ENCODE measurements around the gene INSC. TPM values are rescaled to one million over a fixed set of nuclear protein-coding genes. Genes with fewer than 3 reads are reported as not detected.
A peak's percentile ranks its signal among the peaks of the same experiment; 100 is the strongest.

INSC gene
- total RNA-seq, 2 donors from 2014 or later = 0.52 to 3.6 TPM

DNA sequence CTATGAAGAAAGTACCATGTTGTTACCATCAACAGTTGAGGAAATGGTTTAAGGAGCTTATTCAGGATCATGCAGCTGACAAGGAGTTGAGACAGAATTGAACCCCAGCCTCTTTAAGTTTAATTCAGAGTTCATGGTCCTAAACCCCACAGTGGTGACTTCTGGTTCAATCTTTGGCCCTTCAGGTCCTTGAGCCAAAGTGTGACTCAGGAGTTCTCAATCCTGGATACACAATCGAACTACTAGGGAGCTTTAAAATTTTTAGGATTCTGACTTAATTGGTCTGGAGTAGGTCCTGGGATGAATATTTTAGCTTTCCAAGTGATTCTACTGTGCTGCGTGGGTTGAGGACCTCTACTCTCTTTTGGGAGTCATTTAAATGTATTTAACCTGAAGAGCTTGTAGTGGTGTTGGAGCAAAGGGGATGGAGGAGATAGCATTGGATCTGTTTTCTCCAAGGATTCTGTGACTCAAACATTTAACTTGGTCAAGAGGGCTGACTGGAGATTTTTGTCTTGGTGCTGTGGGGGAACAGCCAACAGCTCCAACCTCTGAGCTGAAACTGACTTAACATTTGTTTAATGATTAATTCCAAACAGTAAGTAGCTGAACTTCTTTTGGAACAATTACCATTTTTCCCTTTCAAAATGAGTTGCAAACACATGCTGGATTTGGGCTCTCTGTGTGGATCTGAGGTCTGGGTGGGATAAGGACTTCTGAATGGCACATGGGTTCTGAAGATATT is 80.1 kb downstream of the INSC start:
- Histone ChIP-seq H3K4me3 (no peak overlapping the region), H3K9me3 (no peaks in the 10 kb centered on the region), H3K36me3 (replicated peaks in 1 of 2; ENCODE audit: insufficient read depth in 1 of 2, low read depth in 2 of 2) (no peaks in the 10 kb centered on the region), H3K4me1 (peaks cover 43% of the 10 kb centered on the region), H3K27me3 (no peaks in the 10 kb centered on the region), H3K27ac (peak overlapping the region; percentile 58 to 81 (median 68))
- intact Hi-C loops (cut with DNase I) = no loop called here
- no peak for DNase-seq
- peak; percentile 58 for ATAC-seq
- whole genome bisulfite sequencing, 2 donors = 40 to 45% methylated on average over 2 of the region's 2 CpGs
- TF ChIP-seq, protein P1, sequence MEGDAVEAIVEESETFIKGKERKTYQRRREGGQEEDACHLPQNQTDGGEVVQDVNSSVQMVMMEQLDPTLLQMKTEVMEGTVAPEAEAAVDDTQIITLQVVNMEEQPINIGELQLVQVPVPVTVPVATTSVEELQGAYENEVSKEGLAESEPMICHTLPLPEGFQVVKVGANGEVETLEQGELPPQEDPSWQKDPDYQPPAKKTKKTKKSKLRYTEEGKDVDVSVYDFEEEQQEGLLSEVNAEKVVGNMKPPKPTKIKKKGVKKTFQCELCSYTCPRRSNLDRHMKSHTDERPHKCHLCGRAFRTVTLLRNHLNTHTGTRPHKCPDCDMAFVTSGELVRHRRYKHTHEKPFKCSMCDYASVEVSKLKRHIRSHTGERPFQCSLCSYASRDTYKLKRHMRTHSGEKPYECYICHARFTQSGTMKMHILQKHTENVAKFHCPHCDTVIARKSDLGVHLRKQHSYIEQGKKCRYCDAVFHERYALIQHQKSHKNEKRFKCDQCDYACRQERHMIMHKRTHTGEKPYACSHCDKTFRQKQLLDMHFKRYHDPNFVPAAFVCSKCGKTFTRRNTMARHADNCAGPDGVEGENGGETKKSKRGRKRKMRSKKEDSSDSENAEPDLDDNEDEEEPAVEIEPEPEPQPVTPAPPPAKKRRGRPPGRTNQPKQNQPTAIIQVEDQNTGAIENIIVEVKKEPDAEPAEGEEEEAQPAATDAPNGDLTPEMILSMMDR (IDR thresholded peaks at IDR 0.05) = no peak
- no peak for TF ChIP-seq POLR2A (IDR thresholded peaks at IDR 0.05)

GRCh38 chr11:15195454-15196200 is 80.9 kb downstream of the INSC start:
- no peak for TF ChIP-seq POLR2A (IDR thresholded peaks at IDR 0.05)
- TF ChIP-seq, protein P1 (IDR thresholded peaks at IDR 0.05) = peak in 1 of 7 experiments; percentile 4
- intact Hi-C loops (cut with DNase I) = no loop called here
- H3K9me3 ChIP-seq = no peaks in the 10 kb centered on the region
- peaks cover 51% of the 10 kb centered on the region for H3K4me1 ChIP-seq
- DNase-seq (peak in 3 of 4 donors; percentile 57 to 75 (median 58)), ATAC-seq (peak; percentile 64)
- H3K36me3 ChIP-seq (replicated peaks in 1 of 2; ENCODE audit: insufficient read depth in 1 of 2, low read depth in 2 of 2) = no peaks in the 10 kb centered on the region
- H3K27me3 ChIP-seq = no peaks in the 10 kb centered on the region
- WGBS, 2 donors = 13 to 18% methylated on average over 2 of the region's 2 CpGs
- H3K27ac ChIP-seq = peak overlapping the region; percentile 58 to 81 (median 68)
- H3K4me3 ChIP-seq = no peak overlapping the region

- 13 to 30% methylated on average over 1 of the region's 1 CpG for WGBS, 2 donors
- H3K36me3 ChIP-seq (replicated peaks in 1 of 2; ENCODE audit: insufficient read depth in 1 of 2, low read depth in 2 of 2) = no peaks in the 10 kb centered on the region
- H3K27me3 ChIP-seq = no peaks in the 10 kb centered on the region
- peak overlapping the region; percentile 58 to 81 (median 68) for H3K27ac ChIP-seq
- no peak overlapping the region for H3K4me3 ChIP-seq
- intact Hi-C loops (cut with DNase I) = no loop called here
- ATAC-seq (no peak), DNase-seq (no peak)
- peaks cover 51% of the 10 kb centered on the region for H3K4me1 ChIP-seq
- H3K9me3 ChIP-seq = no peaks in the 10 kb centered on the region
- TF ChIP-seq, protein P1 (IDR thresholded peaks at IDR 0.05) = no peak
- no peak for TF ChIP-seq POLR2A (IDR thresholded peaks at IDR 0.05)
Measured at GRCh38 chr11:15196704-15197103, 82.0 kb downstream of the INSC start.

DNA sequence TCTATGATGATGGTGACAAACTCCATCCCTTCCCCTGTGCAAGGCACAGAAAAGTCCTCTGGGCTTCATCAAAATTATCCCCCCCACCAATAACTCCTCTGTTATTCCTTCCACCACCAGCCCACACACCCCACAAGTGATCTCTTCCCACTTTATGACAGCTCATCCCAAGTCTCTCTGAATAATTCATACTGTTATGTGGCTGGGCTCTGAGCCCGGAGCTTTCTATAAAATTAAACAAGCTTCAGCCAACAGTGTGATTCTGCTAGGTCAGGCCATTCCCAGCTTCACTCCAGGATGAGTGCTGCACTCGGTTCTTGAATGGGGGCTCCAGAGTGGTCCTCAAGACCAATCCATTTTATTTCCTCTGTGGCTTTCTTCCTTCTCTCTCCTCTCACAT is 83.0 kb downstream of the INSC start:
- Histone ChIP-seq H3K4me1 (peaks cover 51% of the 10 kb centered on the region), H3K4me3 (no peak overlapping the region), H3K27ac (no peak overlapping the region), H3K36me3 (replicated peaks in 1 of 2; ENCODE audit: insufficient read depth in 1 of 2, low read depth in 2 of 2) (no peaks in the 10 kb centered on the region), H3K9me3 (no peaks in the 10 kb centered on the region), H3K27me3 (no peaks in the 10 kb centered on the region)
- ATAC-seq = no peak
- TF ChIP-seq, protein P1 (IDR thresholded peaks at IDR 0.05) = no peak
- no peak for TF ChIP-seq POLR2A (IDR thresholded peaks at IDR 0.05)
- DNase-seq = no peak
- intact Hi-C loops (cut with DNase I) = no loop called here
- WGBS, 2 donors = 68 to 70% methylated on average over 2 of the region's 2 CpGs

Measured in body of pancreas (tissue), 4 donors.